Medulla oblongata (tissue), 1 donor: ENCODE data around the gene SNX1.
A peak's percentile ranks its signal among the peaks of the same experiment; 100 is the strongest.

Source experiments
- DNase-seq: peaks from one replicate; pipeline ENCODE4 v3.0.0-alpha.2; 2015; ENCODE audit errors: extremely low spot score

Gene SNX1

GRCh38 chr15:64146520-64146884, 50.7 kb downstream of the SNX1 start:
- DNase-seq, result no peak

GRCh38 chr15:64146885-64147681, 51.3 kb downstream of the SNX1 start:
- peak; percentile 64 for DNase-seq

- no peak for DNase-seq
These were observed 52.4 kb downstream of the SNX1 start for GRCh38 chr15:64148168-64148567.

GRCh38 chr15:64148581-64148980, 52.8 kb downstream of the SNX1 start:
- no peak for DNase-seq

GRCh38 chr15:64149424-64149823, 53.6 kb downstream of the SNX1 start:
- no peak for DNase-seq

- peak; percentile 65 for DNase-seq
These were observed 54.3 kb downstream of the SNX1 start for GRCh38 chr15:64149893-64150578.

- DNase-seq, result peak; percentile 2
These were observed 56.1 kb downstream of the SNX1 start, which contains the start of gene SNX22 for GRCh38 chr15:64151727-64152506. TSS of gene SNX22 (plus strand) at chr15:64151731. CDS start at chr15:64151776, 45 bp downstream.

- DNase-seq, result no peak
These were observed 57.0 kb downstream of the SNX1 start for GRCh38 chr15:64152507-64153387.

GRCh38 chr15:64153480-64154367, 57.9 kb downstream of the SNX1 start:
- peak; percentile 94 for DNase-seq

GRCh38 chr15:64155802-64156651, 60.2 kb downstream of the SNX1 start:
- no peak for DNase-seq

- DNase-seq, result no peak
These were observed 61.0 kb downstream of the SNX1 start for GRCh38 chr15:64156652-64157331.

GRCh38 chr15:64157599-64158125, 61.9 kb downstream of the SNX1 start:
- DNase-seq, result no peak

- DNase-seq, result no peak
These were observed 62.8 kb downstream of the SNX1 start for GRCh38 chr15:64158363-64159134.

- DNase-seq, result no peak
These were observed 66.1 kb downstream of the SNX1 start for GRCh38 chr15:64161688-64162477.

- no peak for DNase-seq
These were observed 66.7 kb downstream of the SNX1 start for GRCh38 chr15:64162478-64162868.

- DNase-seq, result peak; percentile 99
These were observed 67.3 kb downstream of the SNX1 start, which contains the start of gene PPIB for GRCh38 chr15:64162869-64163658. TSS of gene PPIB (minus strand) at chr15:64163022. CDS start at chr15:64162986, 36 bp downstream.
